ENCODE data around the gene LDLRAD3.

LDLRAD3 gene

GRCh38 chr11:35951680-35952079 is 7.8 kb downstream of the LDLRAD3 start:
- no peak overlapping the region for H3K4me3 ChIP-seq (ENCODE audit: low read length, poor library complexity, severe bottlenecking)
- H3K4me2 ChIP-seq (ENCODE audit: low read depth, low read length, poor library complexity, severe bottlenecking) = no peak overlapping the region
- TF ChIP-seq EZH2phosphoT487 (IDR thresholded peaks at IDR 0.05; ENCODE audit: borderline replicate concordance) (no peak), CTCF (conservative IDR thresholded peaks at IDR 0.05; ENCODE audit: low read length) (no peak)
- H3K9ac ChIP-seq (ENCODE audit: low read depth, low read length, poor library complexity, severe bottlenecking) = no peak overlapping the region
- no peaks in the 10 kb centered on the region for H3K27me3 ChIP-seq (ENCODE audit: insufficient read depth, low read length, poor library complexity, severe bottlenecking)
- H3K4me1 ChIP-seq (ENCODE audit: insufficient read depth, low read length, poor library complexity, severe bottlenecking) = peaks cover 7% of the 10 kb centered on the region
- H3K79me2 ChIP-seq (ENCODE audit: insufficient read depth, low read length) = no peaks in the 10 kb centered on the region
- H3K9me3 ChIP-seq (ENCODE audit: insufficient read depth, low read depth, low read length) = no peaks in the 10 kb centered on the region
- no peaks in the 10 kb centered on the region for H4K20me1 ChIP-seq (ENCODE audit: insufficient read depth, low read length, poor library complexity, severe bottlenecking)
- no peaks in the 10 kb centered on the region for H3K9me2 ChIP-seq (replicated peaks; ENCODE audit: low read depth, low read length)
- H3K36me3 ChIP-seq (ENCODE audit: insufficient read depth, low read length) = no peaks in the 10 kb centered on the region
- H3F3A ChIP-seq (ENCODE audit: low read depth) = no peaks in the 10 kb centered on the region
- no peak overlapping the region for H2AFZ ChIP-seq (ENCODE audit: low read length)

- Histone ChIP-seq H3K9me2 (replicated peaks; ENCODE audit: low read depth, low read length) (no peaks in the 10 kb centered on the region), H3K4me1 (ENCODE audit: insufficient read depth, low read length, poor library complexity, severe bottlenecking) (peaks cover 7% of the 10 kb centered on the region), H3K27me3 (ENCODE audit: insufficient read depth, low read length, poor library complexity, severe bottlenecking) (no peaks in the 10 kb centered on the region), H2AFZ (ENCODE audit: low read length) (no peak overlapping the region), H3K4me3 (ENCODE audit: low read length, poor library complexity, severe bottlenecking) (no peak overlapping the region), H3K9ac (ENCODE audit: low read depth, low read length, poor library complexity, severe bottlenecking) (no peak overlapping the region), H4K20me1 (ENCODE audit: insufficient read depth, low read length, poor library complexity, severe bottlenecking) (no peaks in the 10 kb centered on the region), H3F3A (ENCODE audit: low read depth) (no peaks in the 10 kb centered on the region), H3K9me3 (ENCODE audit: insufficient read depth, low read depth, low read length) (no peaks in the 10 kb centered on the region), H3K36me3 (ENCODE audit: insufficient read depth, low read length) (no peaks in the 10 kb centered on the region), H3K4me2 (ENCODE audit: low read depth, low read length, poor library complexity, severe bottlenecking) (no peak overlapping the region), H3K79me2 (ENCODE audit: insufficient read depth, low read length) (no peaks in the 10 kb centered on the region)
- TF ChIP-seq EZH2phosphoT487 (IDR thresholded peaks at IDR 0.05; ENCODE audit: borderline replicate concordance) = no peak
- TF ChIP-seq CTCF (conservative IDR thresholded peaks at IDR 0.05; ENCODE audit: low read length) = no peak
Observed at GRCh38 chr11:35953081-35953760, 9.4 kb downstream of the LDLRAD3 start.

GRCh38 chr11:35954205-35954604 is 10.3 kb downstream of the LDLRAD3 start:
- Histone ChIP-seq H3F3A (ENCODE audit: low read depth) (no peaks in the 10 kb centered on the region), H3K4me2 (ENCODE audit: low read depth, low read length, poor library complexity, severe bottlenecking) (no peak overlapping the region), H3K9me2 (replicated peaks; ENCODE audit: low read depth, low read length) (no peaks in the 10 kb centered on the region), H3K79me2 (ENCODE audit: insufficient read depth, low read length) (no peaks in the 10 kb centered on the region), H3K36me3 (ENCODE audit: insufficient read depth, low read length) (no peaks in the 10 kb centered on the region), H2AFZ (ENCODE audit: low read length) (no peak overlapping the region), H3K4me1 (ENCODE audit: insufficient read depth, low read length, poor library complexity, severe bottlenecking) (peaks cover 10% of the 10 kb centered on the region), H3K27me3 (ENCODE audit: insufficient read depth, low read length, poor library complexity, severe bottlenecking) (no peaks in the 10 kb centered on the region), H4K20me1 (ENCODE audit: insufficient read depth, low read length, poor library complexity, severe bottlenecking) (no peaks in the 10 kb centered on the region), H3K9me3 (ENCODE audit: insufficient read depth, low read depth, low read length) (no peaks in the 10 kb centered on the region), H3K4me3 (ENCODE audit: low read length, poor library complexity, severe bottlenecking) (no peak overlapping the region), H3K9ac (ENCODE audit: low read depth, low read length, poor library complexity, severe bottlenecking) (no peak overlapping the region)
- TF ChIP-seq CTCF (conservative IDR thresholded peaks at IDR 0.05; ENCODE audit: low read length) (no peak), EZH2phosphoT487 (IDR thresholded peaks at IDR 0.05; ENCODE audit: borderline replicate concordance) (no peak)

Data from Loucy (cell line).